ENCODE data around the gene ENO3. TPM values are rescaled to one million over a fixed set of nuclear protein-coding genes. Genes with fewer than 3 reads are reported as not detected.

ENO3 gene
- total and polyA plus RNA-seq, 2 experiments from 2014 or later, result 18.7 to 30.2 TPM

- Histone ChIP-seq H3K9me2 (replicated peaks; ENCODE audit: insufficient read depth) (no peaks in the 10 kb centered on the region), H3K4me2 (peak overlapping the region; percentile 85), H3K27ac (peak overlapping the region; percentile 90), H3K9me3 (ENCODE audit: low read depth) (no peaks in the 10 kb centered on the region), H3K4me3 (no peak overlapping the region), H4K20me1 (ENCODE audit: insufficient read depth, poor library complexity, severe bottlenecking) (no peaks in the 10 kb centered on the region), H3K27me3 (no peaks in the 10 kb centered on the region), H2AFZ (no peak overlapping the region), H3K79me2 (peaks cover 49% of the 10 kb centered on the region), H3K4me1 (ENCODE audit: insufficient read depth) (peaks cover 20% of the 10 kb centered on the region), H3K36me3 (replicated peaks; ENCODE audit: insufficient read depth, low read depth) (no peaks in the 10 kb centered on the region)
- WGBS (ENCODE audit: low lambda C conversion rate, missing lambda C conversion rate), result 98% methylated on average over 15 of the region's 15 CpGs
- no peak for DNase-seq (ENCODE audit: low spot score)
- TF ChIP-seq, protein P1, sequence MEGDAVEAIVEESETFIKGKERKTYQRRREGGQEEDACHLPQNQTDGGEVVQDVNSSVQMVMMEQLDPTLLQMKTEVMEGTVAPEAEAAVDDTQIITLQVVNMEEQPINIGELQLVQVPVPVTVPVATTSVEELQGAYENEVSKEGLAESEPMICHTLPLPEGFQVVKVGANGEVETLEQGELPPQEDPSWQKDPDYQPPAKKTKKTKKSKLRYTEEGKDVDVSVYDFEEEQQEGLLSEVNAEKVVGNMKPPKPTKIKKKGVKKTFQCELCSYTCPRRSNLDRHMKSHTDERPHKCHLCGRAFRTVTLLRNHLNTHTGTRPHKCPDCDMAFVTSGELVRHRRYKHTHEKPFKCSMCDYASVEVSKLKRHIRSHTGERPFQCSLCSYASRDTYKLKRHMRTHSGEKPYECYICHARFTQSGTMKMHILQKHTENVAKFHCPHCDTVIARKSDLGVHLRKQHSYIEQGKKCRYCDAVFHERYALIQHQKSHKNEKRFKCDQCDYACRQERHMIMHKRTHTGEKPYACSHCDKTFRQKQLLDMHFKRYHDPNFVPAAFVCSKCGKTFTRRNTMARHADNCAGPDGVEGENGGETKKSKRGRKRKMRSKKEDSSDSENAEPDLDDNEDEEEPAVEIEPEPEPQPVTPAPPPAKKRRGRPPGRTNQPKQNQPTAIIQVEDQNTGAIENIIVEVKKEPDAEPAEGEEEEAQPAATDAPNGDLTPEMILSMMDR (IDR thresholded peaks at IDR 0.05; ENCODE audit: poor library complexity), result no peak
- no peak for TF ChIP-seq EZH2 (IDR thresholded peaks at IDR 0.05; ENCODE audit: borderline replicate concordance)
- no peak for TF ChIP-seq EZH2phosphoT487 (IDR thresholded peaks at IDR 0.05; ENCODE audit: low read depth, severe bottlenecking, unreplicated experiment)
Measured at GRCh38 chr17:4965311-4965986, 14.5 kb downstream of the ENO3 start.

GRCh38 chr17:4966844-4967538, 16.1 kb downstream of the ENO3 start:
- Histone ChIP-seq H3K9me2 (replicated peaks; ENCODE audit: insufficient read depth) (no peaks in the 10 kb centered on the region), H3K27ac (peak overlapping the region; percentile 93), H3K9me3 (ENCODE audit: low read depth) (no peaks in the 10 kb centered on the region), H3K4me3 (peak overlapping the region; percentile 31), H3K4me1 (ENCODE audit: insufficient read depth) (peaks cover 22% of the 10 kb centered on the region), H4K20me1 (ENCODE audit: insufficient read depth, poor library complexity, severe bottlenecking) (no peaks in the 10 kb centered on the region), H3K36me3 (replicated peaks; ENCODE audit: insufficient read depth, low read depth) (no peaks in the 10 kb centered on the region), H3K79me2 (peaks cover 65% of the 10 kb centered on the region), H3K27me3 (no peaks in the 10 kb centered on the region), H2AFZ (no peak overlapping the region), H3K4me2 (peak overlapping the region; percentile 85)
- under 1% methylated on average over 42 of the region's 42 CpGs for WGBS (ENCODE audit: low lambda C conversion rate, missing lambda C conversion rate)
- TF ChIP-seq, protein P1 (IDR thresholded peaks at IDR 0.05; ENCODE audit: poor library complexity), result no peak
- TF ChIP-seq EZH2phosphoT487 (IDR thresholded peaks at IDR 0.05; ENCODE audit: low read depth, severe bottlenecking, unreplicated experiment) (no peak), EZH2 (IDR thresholded peaks at IDR 0.05; ENCODE audit: borderline replicate concordance) (no peak)
- peak; percentile 99 for DNase-seq (ENCODE audit: low spot score)

DNA sequence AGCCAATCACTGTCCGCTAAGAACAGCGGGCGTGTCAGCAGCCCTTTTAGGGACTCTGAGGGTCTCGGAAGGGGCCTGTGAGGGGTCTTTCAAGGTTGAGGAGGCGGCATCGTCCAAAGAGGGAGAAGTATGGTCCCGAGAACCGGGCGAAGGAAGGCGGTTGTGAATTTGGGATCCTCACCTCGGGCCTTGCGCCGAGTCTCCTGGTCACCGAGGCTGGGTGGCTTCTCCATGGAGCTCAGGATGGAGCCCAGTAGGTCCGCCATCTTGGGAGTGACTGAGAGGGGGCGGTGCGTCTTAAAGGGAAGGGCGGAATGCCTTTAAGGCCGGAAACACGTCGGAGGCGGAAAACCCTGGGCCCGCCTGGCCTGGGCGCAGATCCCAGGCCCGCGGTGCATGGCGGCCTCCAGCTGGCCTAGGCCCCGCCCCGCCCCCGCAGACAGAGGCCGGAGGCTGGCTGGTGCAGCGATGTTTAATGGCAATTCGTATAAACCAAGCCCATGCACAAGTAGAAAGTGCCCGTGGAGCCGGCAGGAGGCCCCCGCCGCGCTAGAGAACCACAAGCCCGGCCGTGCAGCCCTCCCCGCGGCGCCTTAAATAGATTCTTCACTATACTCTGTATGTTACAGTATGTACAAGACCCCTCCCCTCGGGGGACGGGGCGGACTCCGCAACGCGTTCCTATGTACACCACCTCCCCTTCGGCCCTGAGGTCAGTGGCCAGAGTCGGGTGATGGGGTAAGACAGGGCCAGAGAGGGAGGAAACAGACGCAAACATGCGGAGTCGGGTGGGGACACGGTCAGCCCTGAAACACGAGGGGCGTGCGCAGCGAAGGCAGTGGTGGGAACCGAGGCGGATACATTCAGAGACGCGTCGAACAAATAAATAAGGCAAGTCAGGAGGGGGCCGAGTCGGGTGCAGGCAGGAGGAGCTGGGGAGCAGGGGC, 16.9 kb downstream of the ENO3 start, which contains the start of gene SPAG7:
TSS of gene SPAG7 (minus strand) at position 279 of the 947 bp plus-strand sequence. CDS start at position 266, 13 bp downstream.
- peak within 1 kb of the TSS; percentile 6 for H2AFZ ChIP-seq
- no peaks in the 10 kb centered on the region for H3K36me3 ChIP-seq (replicated peaks; ENCODE audit: insufficient read depth, low read depth)
- H3K79me2 ChIP-seq, result peaks cover 73% of the 10 kb centered on the region
- no peaks in the 10 kb centered on the region for H3K9me3 ChIP-seq (ENCODE audit: low read depth)
- peak within 1 kb of the TSS; percentile 89 for H3K4me2 ChIP-seq
- no peaks in the 10 kb centered on the region for H3K9me2 ChIP-seq (replicated peaks; ENCODE audit: insufficient read depth)
- no peaks in the 10 kb centered on the region for H3K27me3 ChIP-seq
- no peak for TF ChIP-seq EZH2phosphoT487 (IDR thresholded peaks at IDR 0.05; ENCODE audit: low read depth, severe bottlenecking, unreplicated experiment)
- TF ChIP-seq, protein P1 (IDR thresholded peaks at IDR 0.05; ENCODE audit: poor library complexity), result no peak
- no peak for TF ChIP-seq EZH2 (IDR thresholded peaks at IDR 0.05; ENCODE audit: borderline replicate concordance)
- peak within 1 kb of the TSS; percentile 93 for H3K27ac ChIP-seq
- H3K4me3 ChIP-seq, result peak within 1 kb of the TSS; percentile 46
- no peaks in the 10 kb centered on the region for H4K20me1 ChIP-seq (ENCODE audit: insufficient read depth, poor library complexity, severe bottlenecking)
- DNase-seq (ENCODE audit: low spot score), result peak; percentile 98
- peaks cover 22% of the 10 kb centered on the region for H3K4me1 ChIP-seq (ENCODE audit: insufficient read depth)
- 1% methylated on average over 60 of the region's 66 CpGs for WGBS (ENCODE audit: low lambda C conversion rate, missing lambda C conversion rate)
